Smooth muscle cell of the brain vasculature (primary cell): ENCODE measurements around the gene NLRC5.
"Not testable (repeated sequence)": the region's sequence is repeated elsewhere in the genome, so short reads cannot be mapped to it uniquely, and the experiment has no call there.

Experiments used
- DNase-seq: peaks from one replicate; pipeline ENCODE4 v3.0.0-alpha.2; 2012; ENCODE audit warnings: low read depth, low spot score

Gene NLRC5

DNA sequence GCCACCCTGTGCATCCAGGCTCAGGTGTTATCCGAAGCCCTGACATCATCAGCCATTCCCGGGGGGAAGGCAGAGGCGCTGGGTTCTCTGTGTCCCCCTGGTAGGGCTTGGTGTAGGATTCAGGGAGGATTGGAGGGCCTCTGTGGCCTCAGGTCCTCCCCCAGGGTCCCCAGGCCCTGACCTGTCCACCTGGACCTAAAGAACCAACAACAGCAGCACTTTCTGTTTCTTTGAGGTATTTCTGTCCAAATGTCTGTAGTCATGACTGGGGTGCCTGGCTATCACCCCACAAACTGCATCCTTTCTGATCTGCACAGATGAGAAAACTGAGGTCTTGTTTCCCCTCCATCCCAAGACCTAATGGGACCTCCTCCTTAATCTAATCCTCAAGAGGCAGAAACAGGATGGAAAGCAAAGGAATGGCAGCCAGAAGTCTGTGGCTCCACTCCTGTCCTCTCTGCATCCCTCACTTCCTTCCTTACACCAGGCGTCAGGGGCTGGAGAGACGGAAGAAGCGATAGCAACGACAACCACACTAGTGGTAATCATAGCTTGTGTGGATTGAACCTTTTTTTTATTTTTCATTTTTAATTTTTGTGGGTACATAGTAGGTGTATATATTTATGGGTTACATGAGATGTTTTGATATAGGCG, 11.8 kb downstream of the NLRC5 start:
- DNase-seq: no peak

DNA sequence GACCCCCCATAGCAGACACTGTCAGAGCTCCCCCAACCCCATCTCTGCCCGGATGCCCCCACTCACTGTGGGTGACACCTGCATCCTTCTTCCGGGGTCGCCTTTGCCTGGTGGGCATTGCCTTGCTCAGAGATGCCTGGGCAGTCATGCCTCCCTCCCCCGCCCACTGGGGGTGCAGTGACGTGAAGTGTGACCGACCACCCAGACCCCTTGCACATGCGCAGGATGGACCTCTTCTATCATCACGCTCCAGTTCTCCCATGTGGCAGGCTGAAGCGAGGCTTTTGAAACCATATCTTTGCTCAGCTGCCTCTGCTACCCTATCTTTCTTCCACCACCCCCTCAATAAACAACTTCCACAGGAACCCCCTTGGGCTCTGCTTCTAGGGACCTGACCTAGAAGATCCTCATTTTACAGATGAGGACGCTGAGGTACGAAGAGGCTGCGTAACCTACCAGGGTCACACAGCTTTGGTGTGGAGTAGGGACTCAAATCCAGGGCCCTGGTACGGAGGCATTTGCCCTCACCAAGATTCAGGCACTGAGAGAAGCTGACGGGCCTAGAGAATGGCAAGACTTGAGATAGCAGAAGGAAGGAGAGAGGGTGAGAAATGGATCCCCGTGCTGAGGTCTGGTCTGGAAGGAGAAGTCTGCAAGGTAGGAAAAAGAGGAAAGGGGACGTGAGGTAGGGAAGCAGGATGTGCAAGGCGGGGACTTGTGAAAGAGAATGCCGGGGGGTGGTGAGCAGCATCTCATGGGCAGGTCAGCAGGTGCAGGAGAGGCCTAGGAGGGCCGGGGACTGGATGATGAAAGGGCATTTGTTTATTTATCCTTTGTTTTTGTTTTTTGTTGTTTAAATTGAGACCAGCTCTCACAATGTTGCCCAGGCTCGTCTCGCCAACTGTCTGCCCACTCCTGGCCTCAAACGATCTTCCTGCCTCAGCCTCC, 14.4 kb downstream of the NLRC5 start:
- DNase-seq: no peak

DNA sequence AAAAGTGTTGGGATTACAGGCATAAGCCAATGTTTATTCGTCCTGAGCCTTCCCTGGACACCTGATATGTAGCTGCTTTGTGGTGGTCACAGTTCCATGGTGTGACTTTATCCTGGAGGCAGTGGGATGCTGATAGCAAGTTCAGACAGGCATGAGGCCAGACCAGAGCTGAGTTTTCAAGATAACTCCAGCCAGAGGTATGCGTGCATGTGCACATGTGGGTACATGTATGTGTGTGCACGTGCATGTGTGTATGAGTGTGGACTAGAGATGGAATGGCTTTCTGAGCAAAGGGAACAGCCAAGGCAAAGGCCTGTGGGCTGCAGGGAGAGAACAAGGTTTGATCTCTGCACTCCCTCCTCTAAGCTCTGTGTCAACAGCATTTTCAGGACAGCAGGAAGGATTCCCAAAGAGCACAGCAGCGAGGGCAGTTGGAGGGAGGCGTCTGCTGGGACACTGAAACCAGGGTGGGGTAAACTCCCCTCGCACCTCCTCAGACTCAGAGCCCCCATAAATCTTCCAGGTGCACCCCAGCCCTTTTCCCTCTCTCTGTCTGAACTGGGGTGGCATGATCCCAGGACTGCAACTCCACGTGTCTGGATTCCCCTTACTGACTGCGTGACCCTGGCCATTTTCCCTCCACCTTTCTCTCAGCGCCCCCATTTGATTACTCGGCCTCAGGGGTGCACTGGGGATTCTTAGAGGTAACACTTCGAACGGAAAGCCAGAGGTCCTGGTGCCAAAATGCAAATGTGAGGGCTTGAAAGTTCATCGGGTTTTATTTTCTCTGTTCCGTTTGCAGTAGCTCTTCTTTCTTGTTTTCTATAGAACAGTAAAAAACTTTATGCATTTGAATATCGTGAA, 15.3 kb downstream of the NLRC5 start:
- no peak for DNase-seq

DNA sequence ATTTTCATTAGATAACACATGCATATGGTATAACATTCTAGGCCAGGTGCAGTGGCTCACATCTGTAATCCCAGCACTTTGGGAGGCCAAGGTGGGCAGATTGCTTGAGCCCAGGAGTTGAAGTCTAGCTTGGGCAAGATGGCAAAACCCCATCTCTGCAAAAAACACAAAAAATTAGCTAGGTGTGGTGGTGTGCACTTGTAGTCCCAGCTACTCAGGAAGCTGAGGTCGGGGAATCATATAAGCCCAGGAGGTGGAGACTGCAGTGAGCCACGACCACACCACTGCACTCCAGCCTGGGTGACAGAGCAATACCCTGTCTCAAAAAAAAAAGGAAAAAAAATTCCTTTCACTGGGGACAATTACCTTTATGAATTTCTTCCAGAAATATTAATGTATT, 16.2 kb downstream of the NLRC5 start:
- DNase-seq: not testable (repeated sequence)

DNA sequence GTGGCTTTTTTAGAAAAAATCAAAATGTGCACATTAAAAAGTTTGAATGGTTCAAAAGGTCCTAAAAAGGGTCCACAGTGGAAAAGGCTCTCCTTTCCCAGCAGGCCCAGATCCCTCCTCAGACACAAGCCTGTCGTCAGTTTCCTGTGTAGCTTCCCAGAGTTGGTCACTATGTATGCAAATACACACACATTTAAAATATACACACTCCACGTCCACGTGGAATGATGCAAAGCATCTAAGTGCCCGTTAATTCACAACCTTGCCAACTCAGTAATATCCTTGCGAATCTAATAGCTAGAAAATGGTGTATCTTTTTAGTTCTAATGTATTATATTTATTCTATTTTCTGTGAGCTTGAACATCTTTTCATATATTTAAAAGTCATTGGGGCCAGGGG, 17.7 kb downstream of the NLRC5 start:
- no peak for DNase-seq

DNA sequence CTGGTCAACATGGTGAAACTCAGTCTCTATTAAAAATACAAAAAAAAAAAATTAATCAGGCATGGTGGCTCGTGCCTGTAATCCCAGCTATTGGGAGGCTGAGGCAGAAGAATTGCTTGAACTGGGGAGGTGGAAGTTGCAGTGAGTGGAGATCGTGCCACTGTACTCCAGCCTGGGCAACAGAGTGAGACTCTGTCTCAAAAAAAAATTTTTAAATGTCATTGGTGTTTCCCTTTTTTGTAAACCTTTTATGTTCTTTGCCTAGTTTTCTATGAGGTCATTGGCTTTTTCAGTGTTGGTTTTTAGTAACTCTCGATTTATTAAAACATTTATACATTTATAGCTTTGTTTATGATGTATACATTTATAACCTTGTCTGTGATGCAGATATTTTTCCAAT, 18.2 kb downstream of the NLRC5 start:
- no peak for DNase-seq

DNA sequence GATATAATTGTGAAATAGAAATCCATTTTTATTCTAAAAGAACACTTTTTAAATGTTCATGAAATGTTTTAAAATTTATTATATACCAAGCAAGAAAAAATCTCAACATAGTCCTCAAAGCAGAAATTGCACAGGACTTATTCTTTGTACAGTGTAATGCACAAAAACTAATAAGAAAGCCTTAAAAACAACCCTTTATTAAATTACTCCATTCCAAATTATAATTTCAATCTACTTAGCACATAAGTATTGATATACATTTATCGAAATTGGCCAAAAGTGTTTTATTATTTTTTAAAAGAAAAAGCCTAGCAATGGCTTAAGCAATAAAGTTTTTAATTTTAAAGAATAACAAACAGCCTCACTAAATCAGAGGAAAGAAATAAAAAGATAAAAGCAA, 19.1 kb downstream of the NLRC5 start:
- DNase-seq: no peak

DNA sequence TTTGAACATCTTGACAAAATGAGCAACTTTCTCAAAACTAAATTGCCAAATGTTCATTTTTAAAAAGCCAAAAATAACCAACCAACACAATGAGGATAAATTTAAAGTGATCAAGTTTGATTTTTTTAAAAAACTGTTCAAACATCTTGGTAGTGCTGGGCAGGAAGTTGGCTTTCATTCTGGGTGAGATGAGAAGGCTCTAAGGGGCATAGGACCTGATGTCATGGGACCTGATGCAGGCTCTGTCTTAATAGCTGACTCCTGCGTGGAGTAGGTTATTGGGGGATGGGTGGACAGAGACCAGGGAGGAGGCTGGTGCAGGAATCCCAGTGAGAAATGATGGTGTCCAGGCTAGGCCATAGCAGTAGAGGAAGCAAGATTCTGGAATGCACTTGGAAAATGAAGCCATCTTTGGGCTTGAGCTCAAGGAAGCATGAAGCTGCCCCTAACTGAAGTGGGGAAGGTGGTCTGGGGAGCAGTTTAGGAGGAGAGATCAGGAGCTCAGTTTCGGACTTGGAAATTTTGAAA, 20.4 kb downstream of the NLRC5 start:
- DNase-seq: no peak

DNA sequence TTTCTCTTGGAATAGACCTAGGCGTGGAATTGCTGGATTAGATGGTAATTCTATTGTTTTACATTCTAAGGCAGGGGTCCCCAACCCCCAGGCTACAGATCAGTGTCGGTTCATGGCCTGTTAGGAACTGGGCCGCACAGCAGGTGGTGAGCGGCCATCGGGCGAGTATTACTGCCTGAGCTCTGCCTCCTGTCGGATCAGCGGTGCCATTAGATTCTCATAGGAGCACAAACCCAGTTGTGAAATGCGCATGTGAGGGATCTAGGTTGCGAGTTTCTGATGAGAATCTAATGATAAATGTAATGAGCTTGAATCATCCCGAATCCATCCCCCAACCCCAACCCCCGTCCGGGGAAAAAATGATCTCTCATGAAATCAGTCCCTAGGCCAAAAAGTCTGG, 23.0 kb downstream of the NLRC5 start:
- no peak for DNase-seq

DNA sequence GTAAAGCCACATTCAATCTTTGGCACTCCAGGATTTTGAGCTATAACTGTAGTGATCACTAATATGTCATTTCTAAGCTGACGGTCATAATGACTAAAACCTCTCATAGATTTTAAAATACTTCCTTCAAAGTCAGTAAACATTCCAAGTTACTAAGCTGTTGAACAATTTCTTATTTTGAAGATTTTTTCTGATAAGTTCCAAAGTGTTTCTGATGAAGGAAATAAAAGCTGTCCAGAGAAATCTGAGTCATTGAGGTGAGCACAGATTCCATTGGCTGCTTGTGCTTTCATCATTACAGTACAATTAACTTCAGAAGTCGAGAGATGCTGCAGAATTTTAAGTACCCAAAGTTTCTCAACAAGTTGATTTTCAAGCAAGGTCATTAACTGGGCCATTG, 23.9 kb downstream of the NLRC5 start:
- DNase-seq: no peak

DNA sequence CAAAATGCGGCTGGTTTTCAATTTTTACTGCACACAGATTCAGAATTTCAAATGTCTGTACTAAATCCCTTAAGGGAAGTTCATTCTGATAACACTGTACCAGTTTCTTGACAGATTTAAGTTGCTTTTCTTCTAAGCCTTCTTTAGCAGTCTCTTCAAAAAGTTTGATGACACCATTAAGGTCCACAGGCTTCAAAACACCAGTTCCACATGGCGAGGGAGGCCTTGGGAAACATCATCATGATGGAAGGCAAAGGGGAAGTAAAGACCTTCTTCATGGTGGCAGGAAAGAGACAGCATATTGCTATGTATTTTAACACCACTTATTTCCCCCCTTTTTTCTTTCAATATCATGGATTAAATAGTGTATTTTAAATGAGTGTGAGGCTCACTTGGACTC, 24.5 kb downstream of the NLRC5 start:
- DNase-seq: no peak

DNA sequence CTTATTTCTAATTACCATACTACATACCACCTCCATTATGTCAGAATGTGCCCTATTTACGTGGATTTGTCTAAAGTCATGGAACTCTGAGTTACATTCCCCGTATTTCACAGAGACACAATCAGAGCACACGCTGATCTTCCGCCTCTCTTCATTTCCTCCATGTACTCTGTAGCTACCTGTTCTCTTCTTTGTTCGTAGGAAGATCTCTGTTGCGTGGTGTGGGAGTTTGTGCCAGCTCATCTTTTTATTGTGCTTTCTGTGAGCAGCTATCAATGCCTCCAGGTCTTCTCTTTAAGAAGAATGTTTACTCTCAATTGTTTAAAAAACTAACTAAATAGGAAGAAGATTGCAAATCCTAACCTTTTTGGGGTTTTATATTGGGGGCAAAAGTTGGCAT, 26.9 kb downstream of the NLRC5 start:
- no peak for DNase-seq

DNA sequence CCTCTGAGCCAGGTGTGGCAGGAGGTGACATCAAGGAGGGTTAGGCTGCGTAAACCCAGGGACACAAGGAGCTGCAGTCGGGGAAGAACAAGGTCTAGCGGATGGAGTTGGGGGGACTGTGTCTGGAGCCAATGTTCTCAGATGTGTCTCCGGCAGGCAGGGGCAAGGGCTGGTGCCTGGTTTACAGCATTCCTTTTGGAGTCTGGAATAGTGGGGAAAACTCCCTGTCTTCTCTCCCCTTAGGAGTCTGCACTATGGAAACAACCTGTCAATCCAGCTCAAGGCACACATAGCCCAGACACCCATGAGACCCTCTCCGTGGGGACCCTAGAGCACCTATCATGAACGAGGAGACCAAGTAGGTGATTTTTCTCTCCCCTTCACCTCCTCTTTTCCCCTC, 27.5 kb downstream of the NLRC5 start:
- DNase-seq: no peak

DNA sequence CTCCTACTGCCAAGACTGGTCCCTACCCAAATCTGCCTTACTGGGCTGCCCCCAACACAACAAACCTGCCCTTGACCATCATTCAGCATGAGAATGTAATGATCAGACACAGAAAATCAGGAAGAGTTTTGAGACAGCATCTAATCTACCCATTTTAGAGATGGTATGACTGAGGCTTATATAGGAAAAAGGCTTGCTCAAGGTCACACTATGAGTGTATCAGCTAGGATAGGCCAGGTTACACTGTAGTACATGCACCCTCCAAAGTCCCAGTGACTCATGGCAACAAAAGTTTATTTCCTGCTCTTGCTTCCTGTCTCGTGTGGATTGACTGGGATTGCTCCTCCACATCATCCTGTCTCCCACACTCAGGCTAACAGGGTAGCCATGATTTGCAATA, 27.9 kb downstream of the NLRC5 start:
- no peak for DNase-seq

DNA sequence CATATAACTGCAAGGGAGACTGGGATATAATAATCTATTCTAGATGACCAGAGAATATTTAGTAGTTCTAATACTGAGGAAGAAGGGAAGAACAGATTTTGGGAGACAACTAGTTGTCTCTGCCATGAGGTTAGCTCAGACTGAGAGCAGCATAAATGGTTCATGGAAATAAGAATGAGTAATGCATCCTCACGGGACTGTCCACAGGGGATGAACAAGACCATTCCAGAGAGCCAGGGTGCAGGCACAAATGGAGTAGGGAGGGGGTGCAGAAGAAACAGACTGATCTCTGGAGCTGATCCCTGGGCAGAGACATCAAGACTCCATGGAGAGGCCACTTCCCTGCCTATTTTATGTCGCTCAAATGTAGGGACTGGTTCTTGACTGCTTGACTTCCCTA, 30.4 kb downstream of the NLRC5 start:
- no peak for DNase-seq

DNA sequence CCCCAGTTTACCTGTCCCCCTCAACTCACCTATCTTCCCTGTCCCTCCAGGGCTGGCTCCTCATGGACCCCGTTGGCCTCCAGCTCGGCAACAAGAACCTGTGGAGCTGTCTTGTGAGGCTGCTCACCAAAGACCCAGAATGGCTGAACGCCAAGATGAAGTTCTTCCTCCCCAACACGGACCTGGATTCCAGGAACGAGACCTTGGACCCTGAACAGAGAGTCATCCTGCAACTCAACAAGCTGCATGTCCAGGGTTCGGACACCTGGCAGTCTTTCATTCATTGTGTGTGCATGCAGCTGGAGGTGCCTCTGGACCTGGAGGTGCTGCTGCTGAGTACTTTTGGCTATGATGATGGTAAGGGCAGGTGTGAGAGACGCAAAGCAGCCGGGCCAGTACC, 31.3 kb downstream of the NLRC5 start:
- DNase-seq: no peak

DNA sequence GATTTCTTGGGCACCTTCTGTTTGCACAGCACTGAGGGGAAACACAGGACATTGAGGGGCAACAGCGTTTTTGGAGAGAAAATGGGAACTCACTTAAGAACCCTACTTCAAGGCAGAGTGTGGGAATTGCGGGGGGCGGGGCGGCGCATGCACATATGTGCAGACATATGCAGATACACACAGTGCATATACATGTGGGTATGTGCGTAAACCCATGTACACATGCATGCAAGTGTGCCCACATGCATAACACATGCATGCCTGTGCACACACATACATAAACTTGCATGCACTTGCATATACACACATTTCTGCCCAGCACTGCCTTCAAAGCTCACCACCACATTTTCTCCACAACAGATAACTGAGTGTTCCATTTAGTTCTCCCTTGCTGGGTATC, 32.4 kb downstream of the NLRC5 start:
- no peak for DNase-seq

DNA sequence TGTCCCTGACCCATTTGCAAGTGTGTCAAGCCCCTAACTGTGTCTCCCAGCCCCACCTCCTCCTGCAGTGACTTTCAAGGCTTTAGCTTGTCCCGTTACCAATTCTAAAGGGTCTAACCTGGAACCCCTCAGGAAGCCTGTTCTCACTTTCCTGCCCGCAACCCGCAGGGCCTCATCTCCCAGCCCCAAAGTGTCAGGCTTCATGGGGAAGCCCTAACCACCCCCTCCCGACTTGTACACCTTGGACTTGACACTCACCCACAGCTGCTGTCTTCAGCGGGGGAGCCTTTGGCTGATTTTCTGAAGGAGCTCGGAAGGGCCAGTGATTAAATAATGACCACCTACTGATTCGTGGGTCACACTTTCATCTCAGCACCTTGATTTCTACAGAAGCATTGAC, 33.1 kb downstream of the NLRC5 start:
- DNase-seq: no peak

DNA sequence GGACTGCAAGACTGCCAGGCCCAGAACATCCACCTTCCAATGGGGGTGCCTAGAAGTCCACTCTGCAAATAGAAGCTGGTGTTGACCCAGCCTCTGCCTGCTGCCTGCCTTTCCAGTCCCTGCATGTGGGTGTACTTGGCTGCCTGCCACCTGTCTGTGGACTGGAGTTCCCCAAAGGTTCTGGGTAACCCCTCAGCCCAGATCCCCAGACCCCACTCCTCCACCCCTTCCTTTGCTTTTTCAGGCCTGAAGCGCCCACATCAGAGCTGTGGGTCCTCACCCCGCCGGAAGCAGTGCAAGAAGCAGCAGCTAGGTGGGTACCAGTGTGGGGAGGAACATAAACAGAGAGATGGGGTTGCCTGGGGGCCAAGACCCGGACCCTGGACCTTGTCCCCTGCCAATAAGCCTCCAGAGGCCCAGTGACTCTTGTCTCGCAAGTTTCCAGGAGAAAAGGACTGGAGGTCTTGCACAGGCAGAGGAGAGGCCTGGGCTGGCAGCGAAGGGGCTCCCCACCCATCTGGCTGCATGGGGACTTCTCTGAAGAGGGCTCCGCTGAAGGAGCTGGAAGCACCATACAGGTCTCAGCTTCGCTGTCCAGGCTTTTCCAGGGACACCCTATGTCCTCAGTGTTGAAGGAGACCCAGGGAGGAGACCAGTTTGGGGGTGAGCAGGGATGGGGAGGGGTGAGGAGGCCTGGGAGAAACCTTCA, 34.3 kb downstream of the NLRC5 start:
- no peak for DNase-seq

DNA sequence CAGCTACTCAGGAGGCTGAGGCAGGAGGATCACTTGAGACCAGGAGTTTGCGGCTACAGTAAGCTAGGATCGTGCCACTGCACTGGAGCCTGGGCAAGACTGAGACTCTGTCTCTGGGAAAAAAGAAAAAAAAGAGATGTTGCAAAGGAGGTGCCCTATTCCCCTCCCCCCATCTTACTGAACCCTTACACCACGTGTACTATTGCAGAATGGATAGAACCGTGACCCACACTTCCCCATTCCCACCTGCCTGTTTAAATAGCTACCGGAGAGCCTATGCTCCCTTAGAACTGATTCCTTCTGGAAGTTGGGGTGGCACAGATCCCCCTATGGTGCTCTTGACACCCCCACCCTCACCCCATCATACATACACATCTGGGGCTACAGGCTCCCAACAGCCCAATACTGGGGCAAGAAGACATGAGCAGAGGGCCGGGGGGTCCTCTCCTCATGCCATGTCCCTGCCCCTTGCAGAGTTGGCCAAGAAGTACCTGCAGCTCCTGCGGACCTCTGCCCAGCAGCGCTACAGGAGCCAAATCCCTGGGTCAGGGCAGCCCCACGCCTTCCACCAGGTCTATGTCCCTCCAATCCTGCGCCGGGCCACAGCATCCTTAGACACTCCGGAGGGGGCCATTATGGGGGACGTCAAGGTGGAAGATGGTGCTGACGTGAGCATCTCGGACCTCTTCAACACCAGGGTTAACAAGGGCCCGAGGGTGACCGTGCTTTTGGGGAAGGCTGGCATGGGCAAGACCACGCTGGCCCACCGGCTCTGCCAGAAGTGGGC, 35.7 kb downstream of the NLRC5 start:
- no peak for DNase-seq
